K562 (cell line): ENCODE measurements around the gene TP73. TPM values are rescaled to one million over a fixed set of nuclear protein-coding genes. Genes with fewer than 3 reads are reported as not detected.

ENCODE experiments used
- E2F5 ChIP-seq: sonication (generic); formaldehyde crosslinking; IDR thresholded peaks from 2 replicates; pipeline ENCODE4 v1.8.0; 2022; ENCODE audit warnings: mild to moderate bottlenecking, missing genetic modification reagents
- HNRNPUL1 ChIP-seq: fragments of 200-400 bp; formaldehyde crosslinking; IDR thresholded peaks from 2 replicates; pipeline ENCODE4 v1.6.1; 2017; ENCODE audit warnings: low read length
- MXI1 ChIP-seq: IDR thresholded peaks from 2 replicates; pipeline ENCODE4 v1.6.1; 2011; ENCODE audit warnings: low read depth, mild to moderate bottlenecking, improper control_type of control experiment, low read length
- RB1 ChIP-seq: fragments of 450-650 bp; IDR thresholded peaks from 2 replicates; pipeline ENCODE4 v1.6.1; 2017; ENCODE audit warnings: low read depth, mild to moderate bottlenecking
- ZMIZ1 ChIP-seq, 2 experiments: fragments of 150-350 bp in 1 of 2; IDR thresholded peaks; 2 replicates each; pipeline ENCODE4 v1.6.1; 2012 to 2016; ENCODE audit warnings: low read depth in 2 of 2, low read length in 2 of 2, mild to moderate bottlenecking in 1 of 2, moderate library complexity in 1 of 2
- polyA plus RNA-seq, 8 experiments: library from polyadenylated mRNA; depleted of rRNA in 4 of 8; stranded (reverse) in 5 of 8; unstranded in 3 of 8; fragments of >200 nt; fragmentation: Nextera tagmentation in 2 of 8; fragmentation: Illumina TruSeq in 1 of 8; extraction: Ambion mirVana in 2 of 8; extraction: Trizol in 1 of 8; gene quantifications; 2 replicates each; pipeline versions ENCODE4 v1.2.1 to v1.2.3, GENCODE V29; 2011 to 2014; ENCODE audit warnings: inconsistent platforms in 1 of 8, missing spikeins in 1 of 8
- total RNA-seq, 7 experiments: library from RNA; depleted of rRNA in 6 of 7; stranded (reverse); fragments of >200 nt in 6 of 7; fragmentation: Illumina TruSeq in 2 of 7; extraction: Trizol in 2 of 7; gene quantifications; 2 replicates each; pipeline versions ENCODE4 v1.2.1 to v1.2.3, GENCODE V29; 2011 to 2021; ENCODE audit warnings: low replicate concordance in 1 of 7

The TP73 gene
- total and polyA plus RNA-seq, 9 of the 15 experiments (the other 6 are each of a cell fraction or from before 2014, with no cell fraction given): 0.07 to 1.6 (median 0.40) TPM; not detected in 2

GRCh38 chr1:3698660-3699408 is 46.5 kb downstream of the TP73 start (continued):
- TF ChIP-seq ZMIZ1 (IDR thresholded peaks at IDR 0.05; ENCODE audit: low read depth in 2 of 2, low read length in 2 of 2) (no peak), E2F5 (CRISPR knock-in tag) (no peak), RB1 (no peak), HNRNPUL1 (no peak), MXI1 (no peak)
